ENCODE data around the gene ANKRD37.

- no peak for TF ChIP-seq CTCF (IDR thresholded peaks at IDR 0.05)
- no peak for TF ChIP-seq POLR2A (IDR thresholded peaks at IDR 0.05)
- TF ChIP-seq POLR2AphosphoS5 (IDR thresholded peaks at IDR 0.05): no peak
- TF ChIP-seq EP300 (IDR thresholded peaks at IDR 0.05): no peak
These were observed 22.6 kb upstream of the ANKRD37 start for GRCh38 chr4:185374027-185374426.
